ENCODE results near the gene ADAM29.

Gene ADAM29

DNA sequence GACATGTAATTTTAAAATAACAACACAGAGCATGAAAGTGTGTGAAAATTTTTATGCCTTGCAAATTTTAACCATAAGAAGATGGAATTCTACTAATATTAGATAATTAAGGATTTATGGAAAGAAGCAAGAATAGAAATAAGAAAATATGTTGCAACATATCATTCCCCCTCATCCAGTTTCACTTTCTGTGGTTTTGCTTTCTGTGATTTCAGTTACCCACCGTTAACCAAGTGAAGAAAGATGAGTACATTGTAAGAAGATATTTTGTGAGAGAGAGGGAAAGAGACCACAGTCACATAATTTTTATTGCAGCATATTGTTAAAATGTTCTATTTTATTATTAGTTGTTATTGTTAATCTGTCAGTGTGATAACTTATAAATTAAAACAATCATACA, 77.9 kb downstream of the ADAM29 start:
- TF ChIP-seq TAF1 (IDR thresholded peaks at IDR 0.05; ENCODE audit: borderline replicate concordance, insufficient read depth, low read length) (no peak), POLR2AphosphoS5 (IDR thresholded peaks at IDR 0.05; ENCODE audit: low read depth, low read length) (no peak), FOXP2 (optimal IDR thresholded peaks at IDR 0.05; ENCODE audit: borderline replicate concordance, extremely low read depth, extremely low read length, insufficient read depth) (no peak), SIN3A (IDR thresholded peaks at IDR 0.05; ENCODE audit: borderline replicate concordance, insufficient read depth, low read length) (no peak)
- TF ChIP-seq, protein P1, sequence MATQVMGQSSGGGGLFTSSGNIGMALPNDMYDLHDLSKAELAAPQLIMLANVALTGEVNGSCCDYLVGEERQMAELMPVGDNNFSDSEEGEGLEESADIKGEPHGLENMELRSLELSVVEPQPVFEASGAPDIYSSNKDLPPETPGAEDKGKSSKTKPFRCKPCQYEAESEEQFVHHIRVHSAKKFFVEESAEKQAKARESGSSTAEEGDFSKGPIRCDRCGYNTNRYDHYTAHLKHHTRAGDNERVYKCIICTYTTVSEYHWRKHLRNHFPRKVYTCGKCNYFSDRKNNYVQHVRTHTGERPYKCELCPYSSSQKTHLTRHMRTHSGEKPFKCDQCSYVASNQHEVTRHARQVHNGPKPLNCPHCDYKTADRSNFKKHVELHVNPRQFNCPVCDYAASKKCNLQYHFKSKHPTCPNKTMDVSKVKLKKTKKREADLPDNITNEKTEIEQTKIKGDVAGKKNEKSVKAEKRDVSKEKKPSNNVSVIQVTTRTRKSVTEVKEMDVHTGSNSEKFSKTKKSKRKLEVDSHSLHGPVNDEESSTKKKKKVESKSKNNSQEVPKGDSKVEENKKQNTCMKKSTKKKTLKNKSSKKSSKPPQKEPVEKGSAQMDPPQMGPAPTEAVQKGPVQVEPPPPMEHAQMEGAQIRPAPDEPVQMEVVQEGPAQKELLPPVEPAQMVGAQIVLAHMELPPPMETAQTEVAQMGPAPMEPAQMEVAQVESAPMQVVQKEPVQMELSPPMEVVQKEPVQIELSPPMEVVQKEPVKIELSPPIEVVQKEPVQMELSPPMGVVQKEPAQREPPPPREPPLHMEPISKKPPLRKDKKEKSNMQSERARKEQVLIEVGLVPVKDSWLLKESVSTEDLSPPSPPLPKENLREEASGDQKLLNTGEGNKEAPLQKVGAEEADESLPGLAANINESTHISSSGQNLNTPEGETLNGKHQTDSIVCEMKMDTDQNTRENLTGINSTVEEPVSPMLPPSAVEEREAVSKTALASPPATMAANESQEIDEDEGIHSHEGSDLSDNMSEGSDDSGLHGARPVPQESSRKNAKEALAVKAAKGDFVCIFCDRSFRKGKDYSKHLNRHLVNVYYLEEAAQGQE (IDR thresholded peaks at IDR 0.05; ENCODE audit: insufficient read depth in 1 of 2, low read depth in 2 of 2, low read length in 2 of 2) = no peak

DNA sequence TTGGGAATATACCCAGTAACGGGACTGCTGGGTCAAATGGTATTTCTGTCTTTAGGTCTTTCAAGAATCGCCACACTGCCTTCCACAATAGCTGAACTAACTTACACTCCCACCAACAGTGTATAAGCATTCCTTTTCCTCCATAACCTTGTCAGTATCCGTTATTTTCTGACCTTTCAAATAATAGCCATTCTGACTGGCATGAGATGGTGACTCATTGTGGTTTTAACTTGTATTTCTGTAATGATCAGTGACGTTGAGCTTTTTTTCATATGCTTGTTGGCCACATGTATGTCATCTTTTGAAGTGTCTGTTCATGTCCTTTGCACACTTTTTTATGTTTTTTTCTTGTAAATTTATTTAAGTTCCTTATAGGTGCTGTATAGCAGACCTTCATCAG, 81.2 kb downstream of the ADAM29 start:
- TF ChIP-seq TAF1 (IDR thresholded peaks at IDR 0.05; ENCODE audit: borderline replicate concordance, insufficient read depth, low read length) (no peak), FOXP2 (optimal IDR thresholded peaks at IDR 0.05; ENCODE audit: borderline replicate concordance, extremely low read depth, extremely low read length, insufficient read depth) (no peak), POLR2AphosphoS5 (IDR thresholded peaks at IDR 0.05; ENCODE audit: low read depth, low read length) (no peak), SIN3A (IDR thresholded peaks at IDR 0.05; ENCODE audit: borderline replicate concordance, insufficient read depth, low read length) (no peak)
- TF ChIP-seq, protein P1 (IDR thresholded peaks at IDR 0.05; ENCODE audit: insufficient read depth in 1 of 2, low read depth in 2 of 2, low read length in 2 of 2) = no peak

DNA sequence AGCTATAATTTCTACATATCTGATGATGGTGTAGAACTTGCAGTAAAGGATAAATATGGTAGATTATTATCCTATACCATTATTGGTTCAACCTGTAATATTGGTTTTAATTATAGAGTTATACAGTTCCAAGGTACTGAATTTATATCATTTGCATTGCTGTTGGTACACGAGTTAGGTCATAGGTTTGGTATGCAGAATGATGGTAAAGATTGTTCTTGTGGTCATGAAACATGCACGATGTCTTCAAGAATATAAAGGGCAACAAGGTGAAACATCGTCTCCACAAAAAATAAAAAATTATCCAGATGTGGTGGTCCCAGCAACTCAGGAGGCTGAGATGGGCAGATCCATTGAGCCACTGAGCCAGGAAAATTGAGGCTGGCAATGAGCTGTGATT, 99.6 kb downstream of the ADAM29 start:
- no peak for TF ChIP-seq SIN3A (IDR thresholded peaks at IDR 0.05; ENCODE audit: borderline replicate concordance, insufficient read depth, low read length)
- TF ChIP-seq POLR2AphosphoS5 (IDR thresholded peaks at IDR 0.05; ENCODE audit: low read depth, low read length) = no peak
- no peak for TF ChIP-seq FOXP2 (optimal IDR thresholded peaks at IDR 0.05; ENCODE audit: borderline replicate concordance, extremely low read depth, extremely low read length, insufficient read depth)
- TF ChIP-seq, protein P1 (IDR thresholded peaks at IDR 0.05; ENCODE audit: insufficient read depth in 1 of 2, low read depth in 2 of 2, low read length in 2 of 2) = no peak
- no peak for TF ChIP-seq TAF1 (IDR thresholded peaks at IDR 0.05; ENCODE audit: borderline replicate concordance, insufficient read depth, low read length)

All from PFSK-1 (cell line).